Adrenal gland (tissue), 5 donors: ENCODE measurements around the gene SLC25A21.

ENCODE experiments used
- POLR2A ChIP-seq, 2 donors: fragments of 450-650 bp; IDR thresholded peaks; one replicate each; pipeline ENCODE4 v1.6.1; 2017; ENCODE audit warnings: antibody characterized with exemption in 2 of 2, mild to moderate bottlenecking in 2 of 2, moderate library complexity in 1 of 2
- TF ChIP-seq, protein P1 (sequence below), 6 experiments: fragments of 450-650 bp in 4 of 6; fragments of 200-600 bp in 2 of 6; sonication (generic) in 1 of 6; IDR thresholded peaks; 1 replicate in 5 of 6; 2 replicates in 1 of 6; pipeline versions ENCODE4 v1.5.1 to v1.8.0; 2016 to 2021; ENCODE audit warnings: antibody characterized with exemption in 6 of 6, mild to moderate bottlenecking in 2 of 6, moderate library complexity in 1 of 6
- donor health status: DM: no; HTN: no; CAD: no.

DNA sequence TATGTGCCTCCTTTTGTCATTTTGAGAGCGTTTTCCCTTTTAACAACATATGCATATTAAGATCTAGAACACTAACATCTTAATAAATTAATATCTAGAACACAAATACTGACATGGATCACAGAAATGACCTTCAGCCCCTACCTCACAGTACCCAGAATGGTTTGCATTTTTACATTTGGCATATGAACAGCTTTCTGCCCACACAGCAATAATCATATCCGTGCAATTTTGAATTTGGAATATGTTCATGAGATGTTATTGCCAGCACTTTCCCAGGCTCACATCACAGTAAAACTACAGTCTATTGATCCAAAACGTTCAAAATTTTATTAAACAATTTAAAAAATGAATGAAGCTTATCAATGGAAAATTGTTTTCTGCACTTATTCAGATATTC lies 114.6 kb downstream of the SLC25A21 start:
- TF ChIP-seq, protein P1, sequence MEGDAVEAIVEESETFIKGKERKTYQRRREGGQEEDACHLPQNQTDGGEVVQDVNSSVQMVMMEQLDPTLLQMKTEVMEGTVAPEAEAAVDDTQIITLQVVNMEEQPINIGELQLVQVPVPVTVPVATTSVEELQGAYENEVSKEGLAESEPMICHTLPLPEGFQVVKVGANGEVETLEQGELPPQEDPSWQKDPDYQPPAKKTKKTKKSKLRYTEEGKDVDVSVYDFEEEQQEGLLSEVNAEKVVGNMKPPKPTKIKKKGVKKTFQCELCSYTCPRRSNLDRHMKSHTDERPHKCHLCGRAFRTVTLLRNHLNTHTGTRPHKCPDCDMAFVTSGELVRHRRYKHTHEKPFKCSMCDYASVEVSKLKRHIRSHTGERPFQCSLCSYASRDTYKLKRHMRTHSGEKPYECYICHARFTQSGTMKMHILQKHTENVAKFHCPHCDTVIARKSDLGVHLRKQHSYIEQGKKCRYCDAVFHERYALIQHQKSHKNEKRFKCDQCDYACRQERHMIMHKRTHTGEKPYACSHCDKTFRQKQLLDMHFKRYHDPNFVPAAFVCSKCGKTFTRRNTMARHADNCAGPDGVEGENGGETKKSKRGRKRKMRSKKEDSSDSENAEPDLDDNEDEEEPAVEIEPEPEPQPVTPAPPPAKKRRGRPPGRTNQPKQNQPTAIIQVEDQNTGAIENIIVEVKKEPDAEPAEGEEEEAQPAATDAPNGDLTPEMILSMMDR (IDR thresholded peaks at IDR 0.05), result no peak
- TF ChIP-seq POLR2A (IDR thresholded peaks at IDR 0.05), result no peak
